ENCODE data around the gene SPOCK1. TPM values are rescaled to one million over a fixed set of nuclear protein-coding genes. Genes with fewer than 3 reads are reported as not detected.

SPOCK1 gene
- total RNA-seq, 4 donors from 2014 or later = 22.7 to 117 (median 41.8) TPM

DNA sequence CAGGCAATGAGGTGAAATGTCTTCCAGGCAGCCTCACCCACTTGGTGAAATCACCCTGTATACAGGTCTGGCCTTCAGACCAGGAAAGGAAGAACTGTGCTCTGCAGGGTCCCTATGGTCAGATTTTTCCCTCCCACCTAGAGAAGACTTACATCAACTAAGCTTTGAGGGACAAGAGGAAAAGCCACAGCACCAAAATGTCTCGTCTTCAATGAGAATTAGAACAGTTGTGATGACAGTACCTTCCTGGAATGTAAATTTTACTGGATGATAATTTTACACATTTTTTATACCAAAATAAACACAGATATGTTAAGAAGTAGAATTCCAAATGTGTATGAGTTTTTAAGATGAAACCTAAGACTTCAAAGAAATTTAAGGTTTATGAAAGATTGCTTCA, 283.9 kb downstream of the SPOCK1 start:
- ATAC-seq (ENCODE audit: low FRiP score) = no peak
- no peak for DNase-seq (ENCODE audit: low spot score)
- TF ChIP-seq, protein P1, sequence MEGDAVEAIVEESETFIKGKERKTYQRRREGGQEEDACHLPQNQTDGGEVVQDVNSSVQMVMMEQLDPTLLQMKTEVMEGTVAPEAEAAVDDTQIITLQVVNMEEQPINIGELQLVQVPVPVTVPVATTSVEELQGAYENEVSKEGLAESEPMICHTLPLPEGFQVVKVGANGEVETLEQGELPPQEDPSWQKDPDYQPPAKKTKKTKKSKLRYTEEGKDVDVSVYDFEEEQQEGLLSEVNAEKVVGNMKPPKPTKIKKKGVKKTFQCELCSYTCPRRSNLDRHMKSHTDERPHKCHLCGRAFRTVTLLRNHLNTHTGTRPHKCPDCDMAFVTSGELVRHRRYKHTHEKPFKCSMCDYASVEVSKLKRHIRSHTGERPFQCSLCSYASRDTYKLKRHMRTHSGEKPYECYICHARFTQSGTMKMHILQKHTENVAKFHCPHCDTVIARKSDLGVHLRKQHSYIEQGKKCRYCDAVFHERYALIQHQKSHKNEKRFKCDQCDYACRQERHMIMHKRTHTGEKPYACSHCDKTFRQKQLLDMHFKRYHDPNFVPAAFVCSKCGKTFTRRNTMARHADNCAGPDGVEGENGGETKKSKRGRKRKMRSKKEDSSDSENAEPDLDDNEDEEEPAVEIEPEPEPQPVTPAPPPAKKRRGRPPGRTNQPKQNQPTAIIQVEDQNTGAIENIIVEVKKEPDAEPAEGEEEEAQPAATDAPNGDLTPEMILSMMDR (IDR thresholded peaks at IDR 0.05) = no peak

DNA sequence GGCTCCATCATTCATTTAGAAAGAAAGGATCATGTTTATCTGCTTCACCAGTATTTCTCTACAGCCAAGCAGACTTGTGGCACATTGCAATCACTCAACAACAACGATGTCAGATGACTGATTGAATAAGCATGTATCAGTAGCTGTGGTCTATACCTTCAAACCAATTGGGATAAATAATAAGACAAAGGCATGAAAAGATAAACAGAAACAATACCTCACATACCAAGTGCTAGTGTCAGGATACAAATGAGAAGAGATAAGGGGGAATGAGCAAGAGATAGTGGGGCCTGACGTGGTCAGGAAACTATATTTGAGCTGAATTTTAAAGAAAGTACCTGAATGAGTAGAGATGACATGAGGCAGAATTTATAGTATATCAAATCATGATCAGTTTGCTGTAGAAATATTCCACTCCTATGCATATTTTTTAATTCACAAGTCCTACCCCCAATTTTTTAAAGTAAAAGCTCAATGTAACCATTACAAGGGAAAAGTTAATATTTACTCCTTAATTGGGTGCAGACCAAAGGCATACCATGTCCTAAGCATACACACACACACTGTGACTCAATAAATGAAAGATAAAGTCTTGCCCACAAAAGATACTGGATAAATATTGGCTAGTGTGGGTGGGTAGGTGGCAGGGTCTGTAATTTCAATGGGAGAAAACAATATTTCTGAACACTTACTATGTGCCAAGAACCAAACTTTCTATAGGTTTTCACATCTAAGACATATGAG, 284.5 kb downstream of the SPOCK1 start:
- no peak for ATAC-seq (ENCODE audit: low FRiP score)
- TF ChIP-seq, protein P1 (IDR thresholded peaks at IDR 0.05) = no peak
- DNase-seq (ENCODE audit: low spot score) = no peak

GRCh38 chr5:137212471-137212870, 286.7 kb downstream of the SPOCK1 start:
- ATAC-seq (ENCODE audit: low FRiP score) = no peak
- TF ChIP-seq, protein P1 (IDR thresholded peaks at IDR 0.05) = no peak
- DNase-seq (ENCODE audit: low spot score) = no peak

DNA sequence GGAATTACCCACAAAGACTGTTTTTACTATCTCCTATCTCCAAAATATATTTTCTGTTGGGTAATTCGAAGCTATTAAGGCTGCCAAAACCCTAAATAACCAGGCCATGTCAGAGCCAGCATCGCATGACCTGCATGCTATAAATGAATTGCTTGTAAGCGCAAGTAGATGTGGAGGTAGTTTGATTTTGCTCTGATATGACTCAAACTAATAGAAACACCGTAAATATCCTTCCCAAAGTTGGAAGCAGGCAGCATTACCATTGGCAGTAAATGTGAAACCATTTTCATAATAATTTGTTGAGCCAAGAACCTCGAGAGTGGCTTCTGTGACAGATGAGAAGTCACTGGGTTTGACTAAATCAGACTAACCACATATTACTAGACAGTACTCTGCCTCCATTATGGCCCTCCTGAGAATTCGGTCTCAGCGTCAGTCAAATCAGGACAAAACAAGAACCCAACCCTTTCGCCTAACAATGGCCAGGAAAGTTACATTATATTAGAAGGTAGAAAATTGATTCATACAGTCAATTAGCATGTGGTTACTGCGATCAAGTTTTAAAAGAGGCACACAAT, 289.8 kb downstream of the SPOCK1 start:
- DNase-seq (ENCODE audit: low spot score) = no peak
- TF ChIP-seq, protein P1 (IDR thresholded peaks at IDR 0.05) = no peak
- no peak for ATAC-seq (ENCODE audit: low FRiP score)

DNA sequence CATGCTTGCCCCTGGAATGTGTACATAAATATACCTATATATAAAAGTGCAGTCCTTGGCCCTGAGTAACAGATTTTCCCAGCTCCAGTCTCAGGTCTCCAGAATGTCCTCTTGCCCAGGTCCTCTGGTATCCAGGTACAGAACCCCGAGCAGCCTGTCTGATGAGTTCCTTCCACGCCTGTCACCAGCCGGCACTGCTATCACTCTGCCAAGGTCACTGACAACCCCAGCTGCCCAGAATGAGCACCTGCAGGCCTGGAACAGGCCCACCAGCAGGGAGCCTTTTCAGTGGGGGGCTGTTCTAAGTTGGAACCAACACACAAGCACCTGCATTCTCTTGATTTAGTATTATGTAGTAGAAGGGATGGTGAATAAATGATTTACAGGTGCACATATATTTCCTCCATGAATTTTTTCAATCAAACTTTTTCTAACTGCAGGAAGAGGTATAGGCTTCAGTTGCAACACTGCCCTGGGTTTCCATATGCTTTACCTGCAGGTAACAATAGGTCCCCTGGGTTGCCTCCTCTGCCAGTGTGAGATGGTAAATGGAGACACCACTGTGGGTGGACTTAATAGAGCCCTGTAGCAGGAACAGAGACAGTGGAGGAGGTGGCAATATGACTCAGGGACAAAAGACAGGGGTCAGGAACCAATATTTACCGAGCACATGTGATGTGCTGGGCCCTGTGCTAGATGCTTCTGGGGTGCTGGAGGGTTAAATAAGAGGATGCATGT, 291.9 kb downstream of the SPOCK1 start:
- ATAC-seq (ENCODE audit: low FRiP score) (no peak), DNase-seq (ENCODE audit: low spot score) (no peak)
- TF ChIP-seq, protein P1 (IDR thresholded peaks at IDR 0.05) = no peak

GRCh38 chr5:137206030-137206715, 293.0 kb downstream of the SPOCK1 start:
- ATAC-seq (ENCODE audit: low FRiP score) (no peak), DNase-seq (ENCODE audit: low spot score) (no peak)
- TF ChIP-seq, protein P1 (IDR thresholded peaks at IDR 0.05) = no peak

Data from omental fat pad (tissue), 4 donors.